ENCODE data around the gene POLR2E. TPM values are rescaled to one million over a fixed set of nuclear protein-coding genes. Genes with fewer than 3 reads are reported as not detected.

Gene POLR2E
- total RNA-seq, 2 donors from 2014 or later: 176 to 179 TPM

DNA sequence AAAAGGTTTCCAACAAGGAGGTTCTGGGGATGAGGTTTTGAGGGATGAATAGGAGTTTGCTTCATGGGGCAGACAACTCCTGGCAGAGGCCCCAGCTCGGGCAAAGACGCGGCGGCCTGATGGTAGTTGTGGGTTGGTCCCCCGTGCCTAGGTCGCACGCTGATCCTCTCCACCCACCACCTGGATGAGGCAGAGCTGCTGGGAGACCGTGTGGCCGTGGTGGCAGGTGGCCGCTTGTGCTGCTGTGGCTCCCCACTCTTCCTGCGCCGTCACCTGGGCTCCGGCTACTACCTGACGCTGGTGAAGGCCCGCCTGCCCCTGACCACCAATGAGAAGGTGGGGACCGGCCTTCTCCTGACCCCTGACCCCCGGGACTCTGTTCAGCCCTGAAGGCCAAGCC lies 43.4 kb downstream of the POLR2E start:
- DNase-seq: no peak
- Mint-ChIP-seq H3K4me1 (ENCODE audit: low read depth) (peaks cover 3% of the 10 kb centered on the region), H3K36me3 (ENCODE audit: insufficient read depth in 2 of 2) (peaks cover 5 to 9% of the 10 kb centered on the region in 2 donors), H3K27me3 (ENCODE audit: low read depth) (no peaks in the 10 kb centered on the region), H3K27ac (no peak overlapping the region), H3K4me3 (no peak overlapping the region), H3K9me3 (no peaks in the 10 kb centered on the region)
- ATAC-seq (replicated peaks in 1 of 2): no peak

DNA sequence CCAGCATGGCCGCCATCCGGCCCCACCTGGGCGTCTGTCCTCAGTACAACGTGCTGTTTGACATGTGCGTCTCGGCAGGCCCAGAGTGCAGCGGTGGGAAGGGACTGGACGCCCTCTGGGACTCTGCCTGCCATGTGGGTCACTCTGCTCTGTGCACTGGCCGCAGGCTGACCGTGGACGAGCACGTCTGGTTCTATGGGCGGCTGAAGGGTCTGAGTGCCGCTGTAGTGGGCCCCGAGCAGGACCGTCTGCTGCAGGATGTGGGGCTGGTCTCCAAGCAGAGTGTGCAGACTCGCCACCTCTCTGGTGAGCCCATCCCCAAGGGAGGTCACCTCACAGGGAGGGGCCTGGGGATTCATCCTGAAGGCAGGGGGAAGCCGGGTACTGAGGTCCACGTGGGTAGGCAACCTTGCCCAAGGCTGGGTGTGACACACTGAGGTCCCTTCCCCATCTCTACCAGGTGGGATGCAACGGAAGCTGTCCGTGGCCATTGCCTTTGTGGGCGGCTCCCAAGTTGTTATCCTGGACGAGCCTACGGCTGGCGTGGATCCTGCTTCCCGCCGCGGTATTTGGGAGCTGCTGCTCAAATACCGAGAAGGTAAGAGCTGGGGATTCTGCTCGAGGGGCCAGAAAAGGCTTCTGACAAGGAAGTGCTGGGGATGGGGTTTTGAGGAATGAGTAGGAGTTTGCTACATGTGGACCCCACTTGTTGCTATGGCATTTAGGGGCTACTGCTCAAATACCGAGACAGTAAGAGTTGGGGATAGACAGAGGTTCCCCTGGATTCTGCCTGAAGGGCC lies 44.0 kb downstream of the POLR2E start:
- peaks cover 3% of the 10 kb centered on the region for H3K4me1 Mint-ChIP-seq (ENCODE audit: low read depth)

DNA sequence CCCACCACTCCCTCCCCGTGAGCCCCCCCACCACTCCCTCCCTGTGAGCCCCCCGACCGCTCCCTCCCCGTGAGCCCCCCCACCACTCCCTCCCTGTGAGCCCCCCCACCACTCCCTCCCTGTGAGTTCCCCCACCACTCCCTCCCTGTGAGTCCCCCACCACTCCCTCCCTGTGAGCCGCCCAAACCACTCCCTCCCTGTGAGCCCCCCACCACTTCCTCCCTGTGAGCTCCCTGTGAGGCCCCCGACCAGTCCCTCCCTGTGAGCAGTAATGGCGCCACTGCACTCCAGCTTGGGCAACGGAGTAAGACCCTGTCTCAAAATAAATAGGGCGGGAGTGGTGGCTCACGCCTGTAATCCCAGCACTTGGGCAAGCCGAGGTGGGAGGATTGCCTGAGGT lies 45.4 kb downstream of the POLR2E start:
- H3K27ac Mint-ChIP-seq: no peak overlapping the region
- H3K4me3 Mint-ChIP-seq: no peak overlapping the region
- H3K9me3 Mint-ChIP-seq: no peaks in the 10 kb centered on the region
- DNase-seq: no peak
- H3K27me3 Mint-ChIP-seq (ENCODE audit: low read depth): no peaks in the 10 kb centered on the region
- H3K4me1 Mint-ChIP-seq (ENCODE audit: low read depth): peaks cover 3% of the 10 kb centered on the region
- no peak for ATAC-seq (replicated peaks in 1 of 2)
- H3K36me3 Mint-ChIP-seq (ENCODE audit: insufficient read depth in 2 of 2): no peaks in the 10 kb centered on the region

More for the DNA sequence above, 44.0 kb downstream of the POLR2E start:
- Mint-ChIP-seq H3K4me3 (no peak overlapping the region), H3K36me3 (ENCODE audit: insufficient read depth in 2 of 2) (peaks cover 2 to 3% of the 10 kb centered on the region in 2 donors), H3K27me3 (ENCODE audit: low read depth) (no peaks in the 10 kb centered on the region), H3K27ac (no peak overlapping the region), H3K9me3 (no peaks in the 10 kb centered on the region)
- ATAC-seq (replicated peaks in 1 of 2) (no peak), DNase-seq (no peak)

DNA sequence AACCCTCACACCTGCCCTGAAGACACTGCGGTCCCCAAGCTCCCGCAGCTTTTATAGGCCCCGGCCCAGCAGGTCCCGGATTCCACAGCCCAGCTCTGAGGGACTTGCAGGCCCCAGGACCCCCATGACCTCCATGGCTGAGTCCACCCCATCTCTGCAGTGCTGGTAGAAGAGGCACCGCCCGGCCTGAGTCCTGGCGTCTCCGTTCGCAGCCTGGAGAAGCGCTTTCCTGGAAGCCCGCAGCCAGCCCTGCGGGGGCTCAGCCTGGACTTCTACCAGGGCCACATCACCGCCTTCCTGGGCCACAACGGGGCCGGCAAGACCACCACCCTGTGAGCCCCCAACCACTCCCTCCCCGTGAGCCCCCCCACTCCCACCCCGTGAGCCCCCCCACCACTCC lies 46.1 kb downstream of the POLR2E start:
- Mint-ChIP-seq H3K4me3 (no peak overlapping the region), H3K36me3 (ENCODE audit: insufficient read depth in 2 of 2) (no peaks in the 10 kb centered on the region), H3K27me3 (ENCODE audit: low read depth) (no peaks in the 10 kb centered on the region), H3K27ac (no peak overlapping the region), H3K4me1 (ENCODE audit: low read depth) (peaks cover 3% of the 10 kb centered on the region), H3K9me3 (no peaks in the 10 kb centered on the region)
- DNase-seq (no peak), ATAC-seq (replicated peaks in 1 of 2) (no peak)

DNA sequence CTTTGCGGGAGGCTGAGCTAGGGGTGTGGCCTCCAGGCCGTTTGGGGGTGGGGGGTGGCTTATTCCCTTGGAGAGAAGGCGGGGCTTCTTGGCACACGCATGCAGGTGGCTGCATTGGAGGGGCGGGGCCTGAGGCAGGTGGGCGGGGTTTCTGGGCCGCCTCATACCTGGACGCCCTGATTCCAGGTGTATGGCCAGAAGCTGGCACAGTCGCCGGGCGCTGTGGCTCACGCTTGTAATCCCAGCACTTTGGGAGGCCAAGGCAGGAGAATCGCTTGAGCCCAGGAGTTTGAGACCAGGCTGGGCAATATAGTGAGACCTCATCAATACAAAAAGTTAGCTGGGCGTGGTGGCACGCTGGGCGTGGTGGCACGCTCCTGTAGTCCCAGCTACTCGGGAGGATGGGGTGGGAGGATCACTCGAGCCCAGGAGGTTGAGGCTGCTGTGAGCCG lies 47.5 kb downstream of the POLR2E start:
- H3K9me3 Mint-ChIP-seq: no peaks in the 10 kb centered on the region
- no peak overlapping the region for H3K4me3 Mint-ChIP-seq
- H3K4me1 Mint-ChIP-seq (ENCODE audit: low read depth): peaks cover 3% of the 10 kb centered on the region
- no peak overlapping the region for H3K27ac Mint-ChIP-seq
- no peak for DNase-seq
- ATAC-seq (replicated peaks in 1 of 2): no peak
- no peaks in the 10 kb centered on the region for H3K27me3 Mint-ChIP-seq (ENCODE audit: low read depth)
- no peaks in the 10 kb centered on the region for H3K36me3 Mint-ChIP-seq (ENCODE audit: insufficient read depth in 2 of 2)

DNA sequence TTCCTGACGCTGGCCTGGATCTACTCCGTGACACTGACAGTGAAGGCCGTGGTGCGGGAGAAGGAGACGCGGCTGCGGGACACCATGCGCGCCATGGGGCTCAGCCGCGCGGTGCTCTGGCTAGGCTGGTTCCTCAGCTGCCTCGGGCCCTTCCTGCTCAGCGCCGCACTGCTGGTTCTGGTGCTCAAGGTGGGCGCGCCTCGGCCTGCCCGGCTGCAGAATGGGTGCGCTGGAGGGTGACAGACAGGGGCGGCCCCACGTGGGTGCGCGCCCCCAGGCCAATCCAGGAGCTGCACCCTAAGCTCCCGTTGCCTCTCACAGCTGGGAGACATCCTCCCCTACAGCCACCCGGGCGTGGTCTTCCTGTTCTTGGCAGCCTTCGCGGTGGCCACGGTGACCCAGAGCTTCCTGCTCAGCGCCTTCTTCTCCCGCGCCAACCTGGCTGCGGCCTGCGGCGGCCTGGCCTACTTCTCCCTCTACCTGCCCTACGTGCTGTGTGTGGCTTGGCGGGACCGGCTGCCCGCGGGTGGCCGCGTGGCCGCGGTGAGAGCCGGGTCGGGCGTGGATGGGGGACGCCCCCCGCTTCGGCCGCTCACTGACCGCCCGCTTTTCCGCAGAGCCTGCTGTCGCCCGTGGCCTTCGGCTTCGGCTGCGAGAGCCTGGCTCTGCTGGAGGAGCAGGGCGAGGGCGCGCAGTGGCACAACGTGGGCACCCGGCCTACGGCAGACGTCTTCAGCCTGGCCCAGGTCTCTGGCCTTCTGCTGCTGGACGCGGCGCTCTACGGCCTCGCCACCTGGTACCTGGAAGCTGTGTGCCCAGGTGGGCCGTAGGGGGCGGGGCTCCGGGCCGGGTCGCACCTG lies 48.1 kb downstream of the POLR2E start:
- Mint-ChIP-seq H3K4me3 (no peak overlapping the region), H3K27ac (no peak overlapping the region), H3K27me3 (ENCODE audit: low read depth) (no peaks in the 10 kb centered on the region), H3K36me3 (ENCODE audit: insufficient read depth in 2 of 2) (no peaks in the 10 kb centered on the region), H3K9me3 (no peaks in the 10 kb centered on the region), H3K4me1 (ENCODE audit: low read depth) (peaks cover 3% of the 10 kb centered on the region)
- ATAC-seq (replicated peaks in 1 of 2): no peak
- no peak for DNase-seq

DNA sequence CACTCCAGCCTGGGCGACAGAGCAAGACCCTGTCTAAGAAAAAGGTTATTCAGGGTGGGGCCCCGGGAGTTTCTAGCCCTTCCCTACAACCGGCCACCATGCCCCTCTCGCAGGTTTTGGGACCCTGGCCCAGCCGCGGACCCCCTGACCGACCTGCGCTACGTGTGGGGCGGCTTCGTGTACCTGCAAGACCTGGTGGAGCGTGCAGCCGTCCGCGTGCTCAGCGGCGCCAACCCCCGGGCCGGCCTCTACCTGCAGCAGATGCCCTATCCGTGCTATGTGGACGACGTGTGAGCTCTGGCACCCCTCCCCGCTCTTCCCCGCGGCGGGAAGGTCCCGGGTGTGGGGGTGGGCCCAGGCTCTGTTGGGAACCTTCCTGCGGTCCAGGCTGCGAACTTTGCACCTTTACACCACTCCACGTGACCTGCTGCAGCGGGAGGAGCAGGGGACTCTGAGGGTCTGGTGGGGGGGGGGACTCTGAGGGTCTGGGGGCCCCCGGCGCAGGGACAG lies 49.0 kb downstream of the POLR2E start:
- no peak for DNase-seq
- no peak for ATAC-seq (replicated peaks in 1 of 2)
- Mint-ChIP-seq H3K9me3 (no peaks in the 10 kb centered on the region), H3K27me3 (ENCODE audit: low read depth) (no peaks in the 10 kb centered on the region), H3K4me3 (no peak overlapping the region), H3K4me1 (ENCODE audit: low read depth) (peaks cover 4% of the 10 kb centered on the region), H3K36me3 (ENCODE audit: insufficient read depth in 2 of 2) (no peaks in the 10 kb centered on the region), H3K27ac (no peak overlapping the region)

DNA sequence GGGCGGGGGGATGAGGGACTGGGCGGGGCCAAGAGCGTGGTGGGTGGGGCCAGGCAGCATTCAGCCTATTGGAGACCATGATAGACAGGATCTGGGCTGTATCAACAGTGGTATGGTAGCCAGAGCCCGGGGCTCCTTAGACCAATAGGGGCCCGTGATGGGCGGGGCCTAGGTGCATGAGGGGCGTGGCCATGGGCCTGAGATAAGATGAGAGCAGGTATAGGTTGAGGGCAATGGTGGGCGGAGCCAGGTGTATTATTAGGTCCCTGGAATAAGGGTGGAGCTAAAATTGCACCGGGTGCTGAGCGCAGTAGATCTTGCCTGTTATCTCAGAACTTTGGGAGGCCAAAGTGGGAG lies 50.0 kb downstream of the POLR2E start:
- ATAC-seq (replicated peaks in 1 of 2) (peak; percentile 65 to 71), DNase-seq (peak; percentile 80 to 82)
- Mint-ChIP-seq H3K27ac (no peak overlapping the region), H3K4me3 (no peak overlapping the region), H3K9me3 (no peaks in the 10 kb centered on the region), H3K4me1 (ENCODE audit: low read depth) (peaks cover 11% of the 10 kb centered on the region), H3K36me3 (ENCODE audit: insufficient read depth in 2 of 2) (no peaks in the 10 kb centered on the region), H3K27me3 (ENCODE audit: low read depth) (no peaks in the 10 kb centered on the region)

DNA sequence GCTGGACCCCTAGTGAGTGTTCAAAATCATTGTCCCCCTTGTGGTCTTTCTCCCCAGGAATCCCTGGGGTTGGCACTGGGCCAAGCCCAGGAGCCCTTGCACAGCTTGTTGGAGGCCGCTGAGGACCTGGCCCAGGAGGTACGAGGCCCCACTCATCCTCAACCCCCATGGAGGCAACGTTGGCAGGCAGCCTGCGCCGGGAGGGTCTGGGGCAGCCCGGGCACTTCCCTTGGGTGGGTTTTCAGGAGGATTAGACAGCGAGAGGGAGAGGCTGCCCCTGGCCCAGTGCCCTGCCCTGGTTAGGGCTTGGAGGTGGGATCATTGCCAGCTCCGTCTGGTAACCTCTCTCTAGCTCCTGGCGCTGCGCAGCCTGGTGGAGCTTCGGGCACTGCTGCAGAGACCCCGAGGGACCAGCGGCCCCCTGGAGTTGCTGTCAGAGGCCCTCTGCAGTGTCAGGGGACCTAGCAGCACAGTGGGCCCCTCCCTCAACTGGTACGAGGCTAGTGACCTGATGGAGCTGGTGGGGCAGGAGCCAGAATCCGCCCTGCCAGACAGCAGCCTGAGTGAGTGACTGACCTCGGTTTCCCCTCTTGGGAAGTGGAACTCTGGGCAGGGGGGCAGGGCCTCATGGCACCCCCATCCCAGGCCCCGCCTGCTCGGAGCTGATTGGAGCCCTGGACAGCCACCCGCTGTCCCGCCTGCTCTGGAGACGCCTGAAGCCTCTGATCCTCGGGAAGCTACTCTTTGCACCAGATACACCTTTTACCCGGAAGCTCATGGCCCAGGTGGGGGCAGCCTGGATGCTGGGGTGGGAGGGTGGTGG lies 52.3 kb downstream of the POLR2E start:
- no peaks in the 10 kb centered on the region for H3K27me3 Mint-ChIP-seq (ENCODE audit: low read depth)
- ATAC-seq (replicated peaks in 1 of 2) (no peak), DNase-seq (no peak)
- H3K36me3 Mint-ChIP-seq (ENCODE audit: insufficient read depth in 2 of 2): peaks cover 0 to 3% of the 10 kb centered on the region in 2 donors
- peaks cover 30% of the 10 kb centered on the region for H3K4me1 Mint-ChIP-seq (ENCODE audit: low read depth)
- H3K4me3 Mint-ChIP-seq: no peak overlapping the region
- no peaks in the 10 kb centered on the region for H3K9me3 Mint-ChIP-seq
- H3K27ac Mint-ChIP-seq: no peak overlapping the region

DNA sequence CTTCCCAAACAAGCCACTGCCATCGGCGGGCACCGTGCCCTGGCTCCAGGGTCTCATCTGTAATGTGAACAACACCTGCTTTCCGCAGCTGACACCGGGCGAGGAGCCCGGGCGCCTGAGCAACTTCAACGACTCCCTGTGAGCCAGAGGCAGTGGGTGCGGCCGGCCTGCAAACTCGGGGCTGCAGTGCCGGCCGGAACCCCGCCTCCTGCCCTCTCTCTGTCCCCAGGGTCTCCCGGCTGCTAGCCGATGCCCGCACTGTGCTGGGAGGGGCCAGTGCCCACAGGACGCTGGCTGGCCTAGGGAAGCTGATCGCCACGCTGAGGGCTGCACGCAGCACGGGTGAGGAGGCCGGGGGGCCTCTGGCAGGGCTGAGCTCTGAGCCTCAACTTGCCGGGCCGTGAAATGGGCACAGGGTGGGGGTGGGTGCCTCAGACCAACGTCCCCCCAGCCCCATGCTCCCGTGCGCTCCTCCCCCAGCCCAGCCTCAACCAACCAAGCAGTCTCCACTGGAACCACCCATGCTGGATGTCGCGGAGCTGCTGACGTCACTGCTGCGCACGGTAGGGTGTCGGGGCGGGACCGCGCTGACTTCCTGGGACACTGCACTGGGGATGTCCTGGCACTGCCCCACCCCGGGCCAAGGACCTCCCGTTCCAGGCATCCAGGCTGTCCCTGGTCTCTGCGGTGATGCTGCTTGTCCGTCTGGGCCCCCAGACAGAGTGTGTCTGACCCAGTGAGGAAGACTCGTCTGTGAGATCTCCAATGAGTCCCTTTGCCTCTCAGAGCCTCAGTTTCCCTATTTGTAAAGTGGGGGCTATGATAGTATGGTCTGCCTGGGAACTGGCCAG lies 53.1 kb downstream of the POLR2E start:
- Mint-ChIP-seq H3K27ac (no peak overlapping the region), H3K4me3 (no peak overlapping the region), H3K9me3 (no peaks in the 10 kb centered on the region), H3K4me1 (ENCODE audit: low read depth) (peaks cover 38% of the 10 kb centered on the region), H3K36me3 (ENCODE audit: insufficient read depth in 2 of 2) (peaks cover 1 to 8% of the 10 kb centered on the region in 2 donors), H3K27me3 (ENCODE audit: low read depth) (no peaks in the 10 kb centered on the region)
- no peak for DNase-seq
- no peak for ATAC-seq (replicated peaks in 1 of 2)

DNA sequence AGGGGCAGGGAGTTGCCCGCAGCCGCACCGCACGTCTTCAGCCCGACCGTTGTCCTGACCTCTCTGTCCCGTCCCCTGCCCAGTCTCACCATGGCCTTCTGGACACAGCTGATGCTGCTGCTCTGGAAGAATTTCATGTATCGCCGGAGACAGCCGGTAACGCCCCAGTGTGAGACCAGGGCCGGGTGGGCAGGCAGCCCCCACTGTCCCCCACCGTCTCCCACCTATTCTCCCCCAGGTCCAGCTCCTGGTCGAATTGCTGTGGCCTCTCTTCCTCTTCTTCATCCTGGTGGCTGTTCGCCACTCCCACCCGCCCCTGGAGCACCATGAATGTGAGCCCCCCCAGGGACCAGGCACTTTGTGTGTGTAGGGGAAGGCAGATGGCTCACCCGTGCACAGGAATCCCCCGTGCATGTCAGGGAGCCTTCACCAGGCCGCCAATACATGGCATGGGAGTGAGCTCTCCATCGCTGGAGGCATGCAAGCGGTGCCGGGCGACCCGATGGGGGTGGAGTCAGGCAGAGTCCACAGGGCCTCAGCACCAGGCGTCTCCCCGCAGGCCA lies 53.8 kb downstream of the POLR2E start:
- Mint-ChIP-seq H3K27me3 (ENCODE audit: low read depth) (no peaks in the 10 kb centered on the region), H3K4me1 (ENCODE audit: low read depth) (peaks cover 38% of the 10 kb centered on the region), H3K9me3 (no peaks in the 10 kb centered on the region), H3K36me3 (ENCODE audit: insufficient read depth in 2 of 2) (peaks cover 1 to 10% of the 10 kb centered on the region in 2 donors), H3K27ac (no peak overlapping the region), H3K4me3 (peak overlapping the region; percentile 86 to 98)
- DNase-seq (no peak), ATAC-seq (replicated peaks in 1 of 2) (no peak)
